HG03064 (cell line): ENCODE results near the gene ATXN10.

ENCODE experiments used
- ATAC-seq: cut with Tn5 transposase; IDR thresholded peaks from one replicate; pipeline ENCODE4 v1.9.1; 2021; ENCODE audit warnings: low read depth; ENCODE audit not compliant: unreplicated experiment

ATXN10 gene

DNA sequence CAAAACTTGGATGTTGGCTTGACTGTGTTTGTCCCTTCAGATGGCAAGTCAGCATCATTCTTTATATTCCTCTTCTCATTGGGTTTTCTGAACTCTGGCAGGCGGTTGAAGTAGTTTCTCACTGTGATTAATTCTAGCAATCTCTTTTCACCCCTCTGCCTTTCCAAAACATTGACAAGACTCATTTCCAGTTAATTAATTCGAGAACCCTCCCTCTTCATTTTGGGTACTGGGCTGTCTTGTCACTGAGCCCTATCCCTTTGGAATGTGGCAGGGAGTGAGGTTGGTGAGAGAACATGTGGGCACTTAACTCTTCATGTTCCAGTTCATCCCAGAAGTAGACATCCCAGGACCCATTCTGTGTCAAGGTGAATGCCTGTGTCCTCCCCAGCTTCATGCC is 172.4 kb downstream of the ATXN10 start:
- no peak for ATAC-seq

DNA sequence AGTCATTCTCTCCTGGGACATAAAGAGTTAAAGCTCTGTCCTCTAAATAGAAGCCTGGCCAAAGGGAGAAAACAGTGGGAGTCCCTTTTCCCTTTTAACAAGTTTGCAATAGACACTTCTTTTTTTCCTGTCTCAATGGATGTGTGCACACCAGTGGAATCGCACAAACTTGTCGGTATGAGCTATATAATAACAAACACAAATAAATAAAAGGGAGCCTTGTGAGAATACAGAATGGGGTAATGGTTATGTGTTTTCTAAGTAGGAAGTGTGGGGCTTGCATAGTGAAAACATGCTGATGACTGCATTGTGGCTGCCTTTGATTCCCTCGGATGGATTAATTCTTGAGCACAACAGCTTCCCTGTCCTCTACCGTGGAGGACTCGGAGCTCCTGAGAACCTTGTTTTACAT is 173.4 kb downstream of the ATXN10 start:
- ATAC-seq, result no peak

DNA sequence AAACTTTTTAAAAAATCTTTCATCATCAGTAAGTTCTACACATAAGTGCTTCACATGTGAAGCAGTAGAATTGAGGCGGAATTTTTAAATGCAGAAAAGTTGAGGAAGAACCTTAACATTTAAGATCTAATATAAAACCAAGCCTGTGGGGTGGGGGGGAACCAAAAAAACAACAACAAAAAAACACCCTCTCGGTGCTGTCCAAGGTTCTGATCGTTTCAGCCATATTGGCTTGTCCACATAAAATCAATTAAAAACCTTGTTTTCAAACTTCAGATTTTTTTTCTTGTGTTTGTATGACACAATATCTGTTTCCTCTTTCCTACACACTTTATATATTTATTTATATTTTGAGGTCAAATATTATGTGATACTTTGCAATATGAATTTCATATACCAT is 175.3 kb downstream of the ATXN10 start:
- ATAC-seq, result no peak

DNA sequence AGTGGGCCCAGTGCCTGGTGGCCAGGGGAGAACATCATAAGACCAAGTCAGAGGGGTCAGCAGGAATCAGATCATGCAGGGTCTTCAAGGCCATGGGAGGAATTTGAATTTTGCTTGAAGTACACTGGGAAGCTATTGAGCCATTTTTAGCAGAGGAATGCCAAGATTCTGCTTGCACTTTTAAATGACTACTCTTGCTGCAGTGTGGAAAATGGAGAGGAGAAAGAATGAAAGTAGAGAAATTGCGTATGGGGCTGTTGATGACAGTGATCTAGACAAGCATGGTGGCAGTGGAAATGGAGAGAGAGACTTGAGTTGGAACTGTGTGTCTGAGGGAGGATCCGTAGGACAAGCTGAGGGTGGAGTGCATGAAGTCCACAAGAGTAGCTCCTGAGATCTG is 177.3 kb downstream of the ATXN10 start:
- no peak for ATAC-seq

DNA sequence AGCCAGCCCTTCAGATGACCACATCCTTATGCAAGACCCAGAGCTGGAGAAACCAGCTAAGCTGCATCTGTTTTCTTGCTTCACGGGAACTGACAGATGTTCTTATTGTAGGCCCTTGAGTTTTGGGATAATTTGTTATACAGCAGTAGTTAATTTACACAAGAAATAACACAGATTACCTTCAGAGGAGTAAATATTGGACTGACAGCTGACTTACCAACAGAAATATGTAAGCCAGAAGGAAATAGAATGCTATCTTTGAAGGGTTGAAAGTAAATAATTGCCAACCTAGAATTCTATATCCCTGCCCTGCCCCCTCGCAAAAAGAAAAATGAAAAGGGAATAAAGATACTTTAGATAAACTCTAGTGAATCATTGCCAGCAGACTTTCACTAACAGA is 181.2 kb downstream of the ATXN10 start:
- ATAC-seq, result no peak

DNA sequence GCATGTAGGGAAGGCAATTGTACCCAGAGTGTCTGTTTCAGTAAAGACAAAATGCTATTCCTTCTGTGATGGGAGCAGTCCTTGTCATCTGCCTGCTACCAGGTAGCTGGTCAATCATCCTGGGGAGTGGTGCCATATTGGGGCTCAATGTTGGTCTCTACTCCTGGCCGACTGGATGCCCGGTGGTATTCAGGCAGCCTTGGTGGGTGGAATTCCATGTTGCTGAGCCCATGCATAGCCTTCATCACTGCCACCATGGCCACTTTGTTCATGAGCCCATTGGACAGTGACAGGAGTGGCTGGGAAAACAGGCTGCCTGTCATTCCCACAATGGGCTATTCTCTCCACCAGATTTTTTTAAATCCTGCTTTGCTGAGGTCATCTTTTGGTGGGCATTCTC is 184.3 kb downstream of the ATXN10 start:
- ATAC-seq, result no peak

DNA sequence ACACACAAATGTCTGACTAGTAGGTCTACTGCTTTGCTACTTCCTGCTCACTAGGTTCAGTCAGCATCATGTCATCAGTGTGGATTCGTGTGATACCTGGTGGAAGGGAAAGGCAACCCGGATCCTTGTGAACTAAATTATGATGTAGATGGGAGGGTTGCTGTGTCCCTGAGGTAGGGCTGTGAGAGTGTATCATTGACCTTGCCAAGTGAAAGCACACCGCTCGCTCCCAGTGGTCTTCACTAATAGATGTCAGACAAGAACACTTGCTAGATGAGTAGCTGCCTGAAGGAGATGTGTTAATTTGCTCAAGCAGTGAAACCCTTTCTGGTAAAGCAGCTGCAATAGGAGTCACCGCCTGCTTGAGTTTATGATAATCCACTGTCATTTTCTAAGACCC is 185.9 kb downstream of the ATXN10 start:
- ATAC-seq, result no peak

DNA sequence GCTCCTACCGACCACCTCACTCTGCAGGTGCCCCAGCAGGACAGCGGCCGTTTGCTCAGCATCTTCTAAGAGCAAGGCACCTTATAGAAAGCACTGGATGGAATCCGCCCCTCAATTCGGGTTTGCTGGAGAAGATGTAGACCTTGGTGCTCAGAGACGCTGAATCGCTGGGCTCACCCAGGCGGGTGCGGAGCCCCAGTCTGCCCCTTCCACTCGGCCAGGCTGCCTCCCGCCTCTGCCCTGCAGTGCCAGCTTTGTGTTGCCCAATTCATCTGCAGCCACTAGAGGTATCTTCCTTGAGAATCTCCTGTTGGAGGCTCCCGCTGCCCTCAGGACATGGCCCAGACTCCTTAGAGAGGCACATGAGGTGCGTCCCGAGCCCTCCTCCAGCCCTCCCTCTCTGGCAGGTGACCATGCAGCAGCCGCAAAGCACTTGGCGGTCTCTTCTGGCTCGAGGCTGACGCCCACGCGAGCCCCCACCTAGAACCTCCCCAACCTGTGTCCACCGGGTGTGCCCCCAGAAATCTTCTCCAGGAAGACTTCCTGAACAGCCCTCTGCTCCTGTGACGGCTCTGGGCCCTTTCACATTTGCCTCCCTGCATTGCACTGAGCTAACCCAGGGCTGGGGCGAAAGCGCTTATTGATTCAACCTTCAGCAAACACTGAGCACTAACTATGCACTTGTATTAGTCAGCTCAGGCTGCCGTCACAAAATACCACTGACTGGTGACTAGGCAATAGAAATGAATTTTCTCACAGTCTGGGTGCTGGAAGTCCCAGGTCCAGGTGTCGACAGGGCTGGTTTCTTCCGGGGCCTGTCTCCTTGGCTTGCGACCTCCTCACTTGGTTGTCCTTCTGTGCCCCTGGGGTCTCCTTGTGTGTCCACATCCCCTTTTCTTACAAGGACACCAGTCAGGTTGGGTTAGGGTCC is 187.9 kb downstream of the ATXN10 start:
- no peak for ATAC-seq

DNA sequence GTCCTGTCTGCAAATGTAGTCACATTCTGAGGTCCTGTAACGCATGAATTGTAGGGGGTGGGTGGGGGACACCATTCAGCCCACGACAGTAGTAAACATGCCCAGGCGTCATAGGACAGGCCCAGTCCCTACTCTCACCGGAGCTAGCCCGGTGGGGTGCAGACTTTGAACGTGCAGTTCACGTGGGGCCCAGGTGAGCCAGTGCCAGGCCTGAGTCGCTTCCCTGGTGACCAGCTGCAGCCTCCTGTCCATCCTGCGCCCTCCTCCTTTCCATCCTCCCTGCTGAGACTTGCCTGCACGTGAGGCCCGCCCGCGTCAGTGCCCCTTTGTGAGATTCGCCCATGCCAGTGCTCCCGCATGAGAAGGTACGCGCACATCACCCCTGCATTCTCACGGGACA is 188.6 kb downstream of the ATXN10 start:
- ATAC-seq, result no peak

DNA sequence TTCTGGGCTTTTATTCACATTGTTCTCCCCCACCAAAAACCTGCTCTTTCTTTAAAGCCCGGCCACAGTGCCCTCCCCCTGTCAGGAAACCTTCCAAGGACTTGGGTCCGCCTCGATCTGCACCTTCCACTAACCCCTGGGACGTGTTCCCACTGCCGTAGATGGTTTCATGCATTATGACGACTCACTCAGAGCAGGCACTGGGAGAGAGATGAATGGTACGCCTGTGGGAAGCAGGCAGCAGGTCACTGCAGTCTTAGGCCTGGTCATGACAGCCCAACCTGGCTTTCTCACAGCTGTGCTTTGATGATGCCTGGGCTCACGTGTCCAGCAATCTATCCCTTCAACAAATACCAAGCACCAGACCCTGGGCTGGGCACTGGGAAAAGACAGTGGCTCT is 189.6 kb downstream of the ATXN10 start:
- ATAC-seq, result no peak

DNA sequence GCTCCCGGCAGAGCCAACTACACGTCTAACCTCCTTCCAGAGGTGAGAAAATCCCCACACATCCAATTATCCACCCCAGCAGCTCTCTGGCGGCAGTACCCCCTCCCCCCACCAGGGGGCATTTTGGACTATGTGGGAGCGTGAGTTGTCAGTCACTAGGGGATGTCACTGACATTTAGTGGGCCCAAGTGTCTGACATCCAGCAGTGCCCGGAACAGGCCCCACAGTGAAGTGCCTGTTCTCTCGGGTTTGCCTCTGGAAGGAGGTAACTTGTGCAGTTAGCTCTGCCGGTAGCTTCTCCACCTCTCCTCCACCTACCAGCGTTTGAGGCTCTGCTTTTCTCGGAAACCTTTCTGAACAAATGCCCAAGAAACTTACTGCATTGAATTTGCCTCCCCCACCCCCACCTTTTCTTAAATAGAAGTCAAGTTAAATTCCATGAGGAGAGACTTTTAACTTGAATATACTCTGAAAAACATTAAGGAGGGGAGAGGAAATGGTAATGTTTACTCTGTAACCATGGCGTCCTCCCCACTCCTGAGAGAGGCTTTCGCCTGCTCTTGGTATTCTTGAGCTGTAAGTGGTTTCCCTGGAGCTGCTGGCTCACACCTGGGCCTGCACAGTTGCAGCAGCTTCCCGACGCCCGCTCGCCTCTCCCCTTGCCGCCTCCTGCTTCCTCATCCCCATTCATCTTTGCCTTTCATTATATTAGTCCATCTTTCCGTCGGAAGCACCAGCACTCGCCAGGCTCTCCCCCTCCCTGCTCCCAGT is 192.5 kb downstream of the ATXN10 start:
- no peak for ATAC-seq

DNA sequence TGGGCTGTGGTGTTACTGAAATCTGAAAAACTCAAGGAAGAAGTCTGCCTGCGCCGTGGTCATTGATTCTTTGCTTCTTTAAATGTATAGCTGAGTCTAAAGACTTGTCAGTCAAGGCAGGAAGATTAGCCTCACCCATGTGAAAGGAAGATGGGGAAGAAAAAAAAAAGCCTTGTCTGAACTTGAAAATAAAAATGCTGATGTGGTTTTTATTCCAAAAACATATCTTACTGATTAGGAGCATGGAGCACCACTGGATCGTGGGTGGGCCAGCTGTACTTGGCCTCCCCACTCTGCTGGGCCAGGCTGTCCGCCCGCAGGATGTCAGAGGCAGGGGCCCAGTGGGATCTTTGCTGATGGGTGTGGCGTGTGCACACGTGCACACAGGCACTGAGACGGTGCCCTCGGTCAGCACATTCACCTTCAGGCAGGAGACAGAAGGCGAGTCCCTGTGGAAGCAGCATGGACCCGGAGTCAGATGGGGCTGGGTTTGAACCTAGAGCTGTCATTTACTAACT is 193.4 kb downstream of the ATXN10 start:
- ATAC-seq, result no peak

DNA sequence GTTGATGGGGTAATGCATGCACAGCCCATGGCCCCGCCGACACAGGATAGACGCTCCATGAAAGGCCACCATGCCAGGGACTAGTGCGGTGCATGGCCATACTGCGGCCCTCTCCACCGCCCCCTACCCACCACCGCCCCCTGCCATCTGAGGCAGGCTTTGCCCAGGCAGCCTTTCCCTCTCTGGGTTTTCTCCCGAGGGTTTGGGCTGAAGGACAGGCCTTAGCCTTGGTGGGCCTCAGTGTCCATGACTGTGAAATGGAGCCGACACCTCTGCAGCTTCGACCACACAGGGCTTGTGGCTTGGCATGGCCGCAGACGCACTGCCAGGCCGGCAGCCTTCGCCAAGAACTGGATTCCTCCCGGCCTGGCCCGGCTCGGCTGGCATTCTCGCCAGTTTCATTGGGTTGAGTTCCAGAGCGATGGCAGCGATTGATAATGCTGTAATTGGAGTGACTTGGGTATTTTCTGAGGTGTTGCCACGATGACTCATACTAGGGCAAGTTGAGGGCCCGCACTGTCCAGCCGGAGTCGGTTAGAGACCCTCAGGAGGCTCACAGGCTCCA is 194.0 kb downstream of the ATXN10 start:
- ATAC-seq, result no peak

DNA sequence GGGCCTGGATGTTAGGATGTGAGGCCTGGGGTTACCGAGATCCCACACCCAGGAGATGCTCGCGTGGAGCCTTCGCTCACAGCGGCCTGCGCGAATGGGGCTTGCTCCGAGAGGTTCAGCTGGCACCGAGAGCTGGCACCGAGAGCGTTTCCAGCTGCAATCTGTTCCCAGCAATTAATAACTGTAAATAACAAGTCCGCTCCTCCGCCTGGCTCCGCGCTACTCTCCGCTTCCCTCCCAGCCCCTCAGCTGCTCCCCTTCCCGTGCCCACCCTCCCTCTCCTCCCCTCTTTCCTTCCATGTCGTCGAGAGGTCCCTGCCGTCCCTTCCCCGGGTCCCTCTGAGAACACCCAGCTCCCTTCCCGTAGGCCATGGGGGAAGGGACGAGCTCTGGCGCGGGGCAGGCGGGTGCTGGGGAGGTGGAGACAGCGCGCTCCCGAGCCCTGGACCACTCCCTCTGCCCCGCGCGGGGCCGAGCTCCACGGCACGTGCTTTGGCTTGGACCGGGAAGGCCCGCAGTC is 194.6 kb downstream of the ATXN10 start:
- ATAC-seq, result no peak

DNA sequence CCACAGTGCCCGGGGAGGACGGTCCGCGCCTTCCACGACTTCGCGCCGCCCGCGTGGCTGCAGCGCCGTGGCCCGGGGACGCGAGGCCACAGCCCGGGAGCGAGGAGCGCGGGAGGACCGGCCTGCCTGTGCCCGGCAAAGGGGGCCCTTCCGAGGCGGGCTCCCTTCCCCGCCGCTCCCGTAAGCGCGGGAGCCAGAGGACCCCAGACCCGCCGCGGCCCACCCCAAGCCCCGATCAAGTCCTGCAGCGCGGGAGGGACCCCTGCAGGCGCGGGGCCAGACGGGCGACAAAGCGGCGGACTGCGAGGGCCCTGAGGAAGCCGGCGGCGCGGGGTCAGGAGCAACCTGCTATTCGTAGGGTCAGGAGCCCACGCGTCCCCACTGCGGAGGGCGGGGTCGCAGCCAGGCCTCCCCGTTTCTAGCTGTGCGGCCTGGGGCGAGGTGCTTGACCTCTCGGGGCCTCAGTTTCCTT is 195.0 kb downstream of the ATXN10 start:
- ATAC-seq, result no peak

DNA sequence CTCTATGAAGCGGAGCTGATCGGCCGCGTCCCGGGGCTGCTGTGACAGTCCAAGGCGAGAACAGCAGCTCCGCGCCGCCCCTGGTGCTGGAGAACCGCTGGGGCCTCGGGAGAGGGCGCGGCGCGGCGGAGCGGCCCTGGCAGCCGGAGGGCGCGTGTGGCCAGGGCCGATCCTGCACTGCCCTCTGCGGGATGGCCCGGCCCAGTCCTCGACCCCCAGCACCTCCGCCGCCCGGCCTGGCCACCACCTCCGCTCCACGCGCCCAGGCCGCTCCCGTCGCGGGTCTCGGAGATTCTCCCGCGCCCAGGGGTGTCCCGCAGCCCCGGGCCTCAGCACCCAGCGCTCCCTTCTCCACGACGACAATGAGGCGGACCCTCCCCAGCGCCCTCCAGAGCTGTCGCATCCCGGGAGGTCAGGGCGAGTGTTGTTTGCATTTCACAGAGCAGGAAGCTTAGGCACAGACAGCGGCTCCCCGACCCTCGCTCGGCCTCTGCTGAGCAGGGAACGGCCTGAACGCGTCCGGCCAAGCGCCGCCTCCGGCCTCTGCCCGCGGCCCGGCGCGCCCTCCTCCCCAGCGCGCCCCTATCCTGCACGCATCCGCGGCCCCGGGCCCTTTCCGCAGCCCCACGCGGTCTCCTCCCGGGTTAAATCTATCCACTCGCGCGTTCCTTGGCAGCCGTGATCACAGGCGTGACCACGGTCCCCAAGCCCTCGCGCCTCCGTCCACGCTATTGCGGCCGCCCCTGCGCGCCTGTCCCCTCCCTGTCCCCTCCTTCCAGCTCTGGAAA is 195.7 kb downstream of the ATXN10 start:
- ATAC-seq, result no peak

DNA sequence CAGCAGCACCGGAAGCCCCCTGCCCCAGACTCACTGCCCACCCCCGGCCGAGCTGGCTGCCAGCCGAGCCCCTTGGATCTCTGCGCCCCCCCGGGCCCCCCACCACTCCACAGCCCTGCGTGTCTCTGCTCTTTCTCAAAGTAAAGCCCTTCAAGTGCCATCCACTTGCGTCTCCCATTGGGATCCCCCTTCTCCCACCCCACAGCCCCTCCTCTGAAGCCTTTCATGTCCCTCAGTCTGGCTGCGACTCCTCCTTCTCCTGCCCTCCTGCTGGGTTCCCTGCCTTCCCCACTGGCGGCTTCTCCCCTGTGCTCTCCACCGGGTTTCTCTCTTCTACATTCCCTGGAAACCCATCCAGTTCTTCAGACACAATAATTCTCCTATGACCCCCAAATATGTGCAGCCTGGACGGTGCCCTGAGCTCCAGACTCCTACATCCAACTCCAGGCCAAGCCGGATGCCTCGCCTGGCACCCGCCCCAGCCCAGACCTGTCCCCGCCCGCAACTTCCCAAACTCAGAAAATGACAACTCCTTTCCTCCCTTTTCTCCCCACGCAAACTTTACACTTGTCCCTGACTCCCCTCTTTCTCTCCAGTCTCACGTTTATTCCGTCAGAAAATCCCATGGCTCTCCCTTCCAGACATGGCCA is 196.4 kb downstream of the ATXN10 start:
- no peak for ATAC-seq

DNA sequence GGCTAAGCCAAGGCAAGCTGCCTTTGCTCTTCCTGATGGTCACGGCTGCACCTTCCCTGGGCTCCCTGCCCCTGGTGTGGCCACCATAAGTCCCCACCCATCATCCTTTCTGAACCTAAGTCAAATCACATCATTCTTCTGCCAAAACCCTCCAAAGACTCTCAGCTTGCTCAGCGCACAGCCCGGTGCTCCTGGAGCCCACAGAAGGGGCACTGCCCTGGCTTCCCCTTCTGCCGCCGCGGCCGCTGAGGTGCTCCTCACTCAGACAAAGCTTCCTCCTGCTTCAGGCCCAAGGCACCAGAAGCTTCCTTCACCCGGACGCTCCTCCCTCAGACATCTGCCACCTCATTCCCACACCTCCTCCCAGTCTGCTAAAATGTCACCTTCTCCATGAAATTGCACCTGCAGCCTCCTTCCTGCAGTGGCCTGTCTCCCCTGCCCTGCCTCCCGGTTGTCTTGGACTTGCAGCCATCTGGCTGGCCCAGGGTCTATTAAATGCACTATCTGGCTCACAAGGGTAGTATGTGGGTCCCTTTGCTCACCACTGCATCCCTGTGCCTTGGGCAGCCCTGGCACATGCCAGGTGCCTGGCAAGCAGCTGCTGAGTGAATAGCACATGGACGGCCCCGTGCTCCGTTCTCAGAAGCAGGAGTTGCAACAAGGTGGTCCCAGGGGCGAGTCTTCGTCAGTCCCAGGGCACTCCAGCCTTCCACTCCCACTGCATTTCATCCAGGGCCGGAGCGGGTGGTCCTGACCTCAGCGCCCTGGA is 197.1 kb downstream of the ATXN10 start:
- ATAC-seq, result no peak

DNA sequence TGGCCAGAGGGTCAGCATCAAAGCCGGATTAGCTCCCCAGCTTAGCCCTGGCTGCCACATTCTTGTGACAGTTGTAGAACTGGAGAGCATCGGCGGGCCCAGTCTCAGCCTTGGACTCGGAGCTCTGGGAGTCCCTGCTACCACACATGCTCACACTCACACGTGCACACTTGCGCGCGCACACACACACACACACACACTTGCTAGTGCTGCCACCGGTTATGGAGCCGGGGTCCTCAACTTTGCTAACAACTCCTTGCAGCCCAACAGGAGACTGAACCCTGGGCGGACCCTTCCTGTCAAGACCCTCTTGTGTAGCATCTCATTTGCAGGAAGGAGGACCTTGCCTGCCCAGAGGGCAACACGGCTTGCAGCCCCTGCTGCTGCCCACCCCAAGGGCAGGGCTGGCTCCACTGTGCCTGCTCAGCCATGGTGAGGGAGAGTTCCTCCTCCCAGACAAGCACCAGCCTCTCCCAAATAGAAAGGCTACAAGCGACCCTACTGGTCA is 197.8 kb downstream of the ATXN10 start:
- ATAC-seq, result no peak
